ENCODE data around the gene RPS6KA3. TPM values are rescaled to one million over a fixed set of nuclear protein-coding genes. Genes with fewer than 3 reads are reported as not detected.

Gene RPS6KA3
- total and polyA plus RNA-seq, 9 of the 15 experiments (the other 6 are each of a cell fraction or from before 2014, with no cell fraction given), result 10.9 to 61.9 (median 37.4) TPM

GRCh38 chrX:20221902-20222301, 44.8 kb downstream of the RPS6KA3 start:
- peaks cover 2% of the 10 kb centered on the region; the same call in 1 of the 3 replicates for H3K36me3 ChIP-seq (ENCODE audit: control insufficient read depth, insufficient read depth, low read length)
- no TSS peak for BruUV-seq (replicated peaks)
- no peaks in the 10 kb centered on the region for H3K27me3 ChIP-seq (ENCODE audit: control insufficient read depth in 2 of 2, insufficient read depth in 2 of 2, low read length in 2 of 2)
- DNase-seq (ENCODE audit: extremely low read depth in 1 of 4, low spot score in 3 of 4) (peak in 3 of 4 experiments; percentile 6 to 44 (median 14)), FAIRE-seq (no peak), ATAC-seq (peak; percentile 65)
- H3K9me3 ChIP-seq (replicated peaks; ENCODE audit: control insufficient read depth, insufficient read depth, low read depth, low read length), result no peaks in the 10 kb centered on the region
- peaks cover 54% of the 10 kb centered on the region for H3K79me2 ChIP-seq (ENCODE audit: control insufficient read depth, insufficient read depth, low read length)
- peak overlapping the region; percentile 58 for H3K4me2 ChIP-seq (ENCODE audit: insufficient read depth, low read length)
- intact Hi-C loops (cut with micrococcal nuclease), result loop anchor here (5.0 kb wide), 1 partner anchor 45 kb away; the partner anchor contains the start of gene RPS6KA3
- H4K20me1 ChIP-seq (replicated peaks; ENCODE audit: control insufficient read depth, insufficient read depth, low read length), result no peaks in the 10 kb centered on the region
- H3K4me1 ChIP-seq (replicated peaks in 1 of 2; ENCODE audit: control insufficient read depth in 2 of 2, insufficient read depth in 2 of 2, low read length in 2 of 2), result peaks cover 0 to 19% of the 10 kb centered on the region in 2 experiments; a peak in 3 of 5 replicates
- ChIA-PET POLR2A (no interaction called here), CTCF (ENCODE audit: low intra/inter-chr PET ratio) (no interaction called here)
- H2AFZ ChIP-seq (ENCODE audit: low read depth, low read length), result peak overlapping the region; percentile 69
- 3% methylated on average over 3 of the region's 3 CpGs for WGBS (ENCODE audit: insufficient coverage, low coverage, missing lambda C conversion rate)
- peak overlapping the region; percentile 82 for H3K27ac ChIP-seq (ENCODE audit: extremely low read depth, low read depth, low read length)
- no peak overlapping the region for H3K4me3 ChIP-seq
- H3K9me1 ChIP-seq (ENCODE audit: control insufficient read depth, insufficient read depth, low read length), result no peaks in the 10 kb centered on the region
- peak overlapping the region in 1 of 2 experiments; percentile 45; a peak in 2 of 4 replicates for H3K9ac ChIP-seq (ENCODE audit: insufficient read depth in 1 of 2, low read depth in 2 of 2, low read length in 2 of 2)
- in situ Hi-C loops (cut with MboI), result no loop called here
- TF ChIP-seq RREB1 (CRISPR knock-in tag; IDR thresholded peaks at IDR 0.05) (no peak), ETV1 (tag; conservative IDR thresholded peaks at IDR 0.05; ENCODE audit: low read depth) (no peak), ZNF316 (IDR thresholded peaks at IDR 0.05) (peak; percentile 94), HMG20B (CRISPR knock-in tag; IDR thresholded peaks at IDR 0.05) (no peak), PRDM10 (IDR thresholded peaks at IDR 0.05; ENCODE audit: partially characterized antibody) (peak; percentile 86), MAFK (IDR thresholded peaks at IDR 0.05; ENCODE audit: low read length) (peak; percentile 77), WHSC1 (IDR thresholded peaks at IDR 0.05; ENCODE audit: low read length) (no peak), NFRKB (IDR thresholded peaks at IDR 0.05; ENCODE audit: low read depth) (0 out of 2 replicates have a peak, but pooled peaks have one; percentile 33), LEF1 (IDR thresholded peaks at IDR 0.05) (no peak), ZNF3 (CRISPR knock-in tag; IDR thresholded peaks at IDR 0.05) (no peak), MAFG (tag; conservative IDR thresholded peaks at IDR 0.05) (peak; percentile 94), MAFF (IDR thresholded peaks at IDR 0.05; ENCODE audit: low read length) (peak; percentile 85), C11orf30 (IDR thresholded peaks at IDR 0.05; ENCODE audit: low read depth) (peak; percentile 93), ZFPM2 (CRISPR knock-in tag; IDR thresholded peaks at IDR 0.05) (no peak)
